Right atrium auricular region (tissue), 2 donors: ENCODE data around the gene KCNB1. TPM values are rescaled to one million over a fixed set of nuclear protein-coding genes. Genes with fewer than 3 reads are reported as not detected.

Experiments
- DNase-seq: peaks from one replicate; pipeline ENCODE4 v3.0.0-alpha.2; 2019; ENCODE audit warnings: low spot score
- H3K27ac ChIP-seq, 2 donors: fragments of 200-600 bp; sonication (generic); 1 replicate in 1 of 2; 2 replicates in 1 of 2; pipeline ENCODE4 v1.5.1; 2016 to 2019
- H3K27me3 ChIP-seq, 2 donors: fragments of 200-600 bp; sonication (generic); one replicate each; pipeline versions ENCODE4 v1.5.1 to v1.6.0; 2017 to 2019
- H3K36me3 ChIP-seq: fragments of 200-600 bp; sonication (generic); one replicate; pipeline ENCODE4 v1.5.1; 2016
- H3K4me1 ChIP-seq, 2 donors: fragments of 200-600 bp; sonication (generic); one replicate each; pipeline versions ENCODE4 v1.5.1 to v1.6.0; 2017 to 2019
- H3K4me3 ChIP-seq, 2 donors: fragments of 200-600 bp; sonication (generic); 1 replicate in 1 of 2; 2 replicates in 1 of 2; pipeline ENCODE4 v1.5.1; 2017 to 2019; ENCODE audit warnings: mild to moderate bottlenecking in 1 of 2, moderate library complexity in 1 of 2
- H3K9me3 ChIP-seq, 2 donors: fragments of 200-600 bp; sonication (generic); one replicate each; pipeline ENCODE4 v1.5.1; 2019
- CTCF ChIP-seq, 2 donors: fragments of 200-600 bp; sonication (generic); IDR thresholded peaks; one replicate each; pipeline ENCODE4 v1.5.1; 2019; ENCODE audit warnings: antibody characterized with exemption in 2 of 2
- total RNA-seq, 2 donors: library from RNA; depleted of rRNA; stranded (reverse); fragments of >200 nt; gene quantifications; one replicate each; pipeline ENCODE4 v1.1.0, GENCODE V29; 2016

KCNB1 gene
- total RNA-seq, 2 donors from 2014 or later = 1.4 to 2.7 TPM

- no peak for DNase-seq
- TF ChIP-seq CTCF (IDR thresholded peaks at IDR 0.05) = peak in 1 of 2 donors; percentile 33
- Histone ChIP-seq H3K36me3 (no peaks in the 10 kb centered on the region), H3K27ac (no peak overlapping the region), H3K27me3 (peaks cover 8 to 11% of the 10 kb centered on the region in 2 donors), H3K4me1 (peaks cover 0 to 16% of the 10 kb centered on the region in 2 donors), H3K9me3 (no peaks in the 10 kb centered on the region), H3K4me3 (no peak overlapping the region)
Measured at GRCh38 chr20:49320460-49320859, 162.0 kb downstream of the KCNB1 start.

- no peak for TF ChIP-seq CTCF (IDR thresholded peaks at IDR 0.05)
- H3K4me3 ChIP-seq = peak overlapping the region in 1 of 2 donors; percentile 43
- no peaks in the 10 kb centered on the region for H3K36me3 ChIP-seq
- no peak overlapping the region for H3K27ac ChIP-seq
- peaks cover 8 to 11% of the 10 kb centered on the region in 2 donors for H3K27me3 ChIP-seq
- DNase-seq = no peak
- H3K4me1 ChIP-seq = peaks cover 0 to 16% of the 10 kb centered on the region in 2 donors
- no peaks in the 10 kb centered on the region for H3K9me3 ChIP-seq
Measured at GRCh38 chr20:49319208-49319809, 163.2 kb downstream of the KCNB1 start.

GRCh38 chr20:49318430-49319207 lies 163.8 kb downstream of the KCNB1 start:
- H3K4me1 ChIP-seq = peaks cover 0 to 16% of the 10 kb centered on the region in 2 donors
- H3K4me3 ChIP-seq = peak overlapping the region in 1 of 2 donors; percentile 43
- DNase-seq = no peak
- H3K27me3 ChIP-seq = peaks cover 8 to 11% of the 10 kb centered on the region in 2 donors
- H3K36me3 ChIP-seq = no peaks in the 10 kb centered on the region
- no peak for TF ChIP-seq CTCF (IDR thresholded peaks at IDR 0.05)
- H3K9me3 ChIP-seq = no peaks in the 10 kb centered on the region
- H3K27ac ChIP-seq = no peak overlapping the region

GRCh38 chr20:49318091-49318429 lies 164.4 kb downstream of the KCNB1 start:
- H3K27ac ChIP-seq = no peak overlapping the region
- peaks cover 8 to 11% of the 10 kb centered on the region in 2 donors for H3K27me3 ChIP-seq
- DNase-seq = no peak

GRCh38 chr20:49316704-49317103 lies 165.8 kb downstream of the KCNB1 start:
- TF ChIP-seq CTCF (IDR thresholded peaks at IDR 0.05) = no peak
- no peak for DNase-seq
- no peaks in the 10 kb centered on the region for H3K9me3 ChIP-seq
- H3K4me1 ChIP-seq = peaks cover 0 to 16% of the 10 kb centered on the region in 2 donors
- H3K4me3 ChIP-seq = no peak overlapping the region
- H3K36me3 ChIP-seq = no peaks in the 10 kb centered on the region
- no peak overlapping the region for H3K27ac ChIP-seq
- H3K27me3 ChIP-seq = peaks cover 8 to 11% of the 10 kb centered on the region in 2 donors

More at GRCh38 chr20:49318091-49318429, 164.4 kb downstream of the KCNB1 start:
- Histone ChIP-seq H3K9me3 (no peaks in the 10 kb centered on the region), H3K4me3 (peak overlapping the region in 1 of 2 donors; percentile 43), H3K4me1 (peaks cover 0 to 16% of the 10 kb centered on the region in 2 donors), H3K36me3 (no peaks in the 10 kb centered on the region)
- no peak for TF ChIP-seq CTCF (IDR thresholded peaks at IDR 0.05)
